IPS-NIHi7 (cell line): ENCODE data around the gene ITGA6.

Source experiments
- DNase-seq: peaks from one replicate; pipeline ENCODE4 v3.0.0; 2012; ENCODE audit warnings: mixed read lengths; ENCODE audit errors: extremely low spot score

Gene ITGA6

GRCh38 chr2:172440795-172441194, 13.4 kb downstream of the ITGA6 start:
- no peak for DNase-seq

GRCh38 chr2:172442072-172442895, 14.9 kb downstream of the ITGA6 start:
- peak; percentile 50 for DNase-seq

GRCh38 chr2:172445851-172446250, 18.5 kb downstream of the ITGA6 start:
- DNase-seq, result no peak

- DNase-seq, result no peak
These were observed 19.2 kb downstream of the ITGA6 start for GRCh38 chr2:172446474-172447063.

GRCh38 chr2:172447811-172448493, 20.6 kb downstream of the ITGA6 start:
- DNase-seq, result no peak

- peak; percentile 35 for DNase-seq
These were observed 21.3 kb downstream of the ITGA6 start for GRCh38 chr2:172448544-172449267.

- DNase-seq, result no peak
These were observed 22.6 kb downstream of the ITGA6 start for GRCh38 chr2:172449911-172450550.

GRCh38 chr2:172451923-172452322, 24.5 kb downstream of the ITGA6 start:
- no peak for DNase-seq

GRCh38 chr2:172452845-172453244, 25.5 kb downstream of the ITGA6 start:
- no peak for DNase-seq

GRCh38 chr2:172454404-172455120, 27.2 kb downstream of the ITGA6 start:
- DNase-seq, result no peak

GRCh38 chr2:172455121-172455515, 27.7 kb downstream of the ITGA6 start:
- DNase-seq, result no peak

GRCh38 chr2:172456002-172456401, 28.6 kb downstream of the ITGA6 start:
- DNase-seq, result peak; percentile 34

GRCh38 chr2:172457536-172457935, 30.1 kb downstream of the ITGA6 start:
- no peak for DNase-seq

- no peak for DNase-seq
These were observed 31.3 kb downstream of the ITGA6 start for GRCh38 chr2:172458561-172459124.

- no peak for DNase-seq
These were observed 33.4 kb downstream of the ITGA6 start for GRCh38 chr2:172460780-172461201.

- DNase-seq, result peak; percentile 76
These were observed 34.4 kb downstream of the ITGA6 start for GRCh38 chr2:172461591-172462372.

- DNase-seq, result no peak
These were observed 35.0 kb downstream of the ITGA6 start for GRCh38 chr2:172462373-172462848.

GRCh38 chr2:172462849-172463381, 35.5 kb downstream of the ITGA6 start:
- no peak for DNase-seq

GRCh38 chr2:172464400-172465129, 37.2 kb downstream of the ITGA6 start:
- DNase-seq, result no peak
